H1 (cell line): ENCODE results near the gene DDC. TPM values are rescaled to one million over a fixed set of nuclear protein-coding genes. Genes with fewer than 3 reads are reported as not detected.

Source experiments
- CTCF ChIA-PET: fragments of 300-600 bp; sonication (Branson Sonifier 250); formaldehyde crosslinking; loops from one replicate; lab custom pipeline; 2021; ENCODE audit not compliant: partially characterized antibody; lab: Charles Lee
- POLR2A ChIA-PET: fragments of 300-600 bp; sonication (Branson Sonifier 250); formaldehyde crosslinking; loops from one replicate; lab custom pipeline; 2021; ENCODE audit warnings: inconsistent platforms; ENCODE audit not compliant: partially characterized antibody; lab: Charles Lee
- DNase-seq, 2 experiments: peaks; one replicate each; pipeline versions ENCODE4 v3.0.0 to v3.0.0-alpha.2; 2010 to 2022; ENCODE audit warnings: low spot score in 2 of 2, low read depth in 1 of 2, mixed read lengths in 1 of 2
- FAIRE-seq: peaks from 2 replicates; lab custom pipeline; 2011; peaks lifted over from hg19 to GRCh38; lab: Jason Lieb, UNC
- H2AFZ ChIP-seq: 2 replicates; pipeline ENCODE4 v1.8.1; 2012; ENCODE audit warnings: low read length, inconsistent platforms
- H2AK5ac ChIP-seq: 2 replicates; pipeline ENCODE4 v1.6.1; 2013; ENCODE audit warnings: low read depth, low read length
- H2BK120ac ChIP-seq: replicated peaks from 2 replicates; pipeline ENCODE3; 2013; ENCODE audit warnings: low read depth, low read length, inconsistent platforms
- H2BK12ac ChIP-seq: 2 replicates; pipeline ENCODE4 v1.6.1; 2013; ENCODE audit warnings: low read depth, low read length
- H2BK15ac ChIP-seq: 2 replicates; pipeline ENCODE4 v1.6.1; 2013; ENCODE audit warnings: low read length
- H2BK20ac ChIP-seq: 2 replicates; pipeline ENCODE4 v1.6.1; 2013; ENCODE audit warnings: low read length
- H2BK5ac ChIP-seq: 2 replicates; pipeline ENCODE4 v1.6.1; 2013; ENCODE audit warnings: low read depth, low read length
- H3K14ac ChIP-seq: 2 replicates; pipeline ENCODE4 v1.6.1; 2013; ENCODE audit warnings: inconsistent platforms; ENCODE audit not compliant: insufficient read length
- H3K18ac ChIP-seq: 2 replicates; pipeline ENCODE4 v1.6.1; 2013; ENCODE audit warnings: low read length; ENCODE audit errors: extremely low read depth
- H3K23ac ChIP-seq: 2 replicates; pipeline ENCODE4 v1.6.1; 2013; ENCODE audit warnings: inconsistent platforms; ENCODE audit not compliant: insufficient read length
- H3K23me2 ChIP-seq: 2 replicates; pipeline ENCODE4 v1.6.1; 2013; ENCODE audit warnings: low read depth, low read length
- H3K27ac ChIP-seq: 2 replicates; pipeline ENCODE4 v1.6.1; 2011; ENCODE audit warnings: low read depth, low read length, inconsistent platforms
- H3K27me3 ChIP-seq, 4 experiments: replicated peaks in 1 of 4; 1 replicate in 1 of 4; 2 replicates in 3 of 4; pipeline versions ENCODE4 v1.6.1 to v1.8.1; 2011 to 2013; ENCODE audit warnings: low read length in 3 of 4, mild to moderate bottlenecking in 3 of 4, inconsistent platforms in 2 of 4, mixed read lengths in 2 of 4, moderate library complexity in 1 of 4; ENCODE audit not compliant: control insufficient read depth in 3 of 4, insufficient read depth in 3 of 4; ENCODE audit errors: extremely low read depth in 1 of 4
- H3K36me3 ChIP-seq, 4 experiments: 2 replicates each; pipeline versions ENCODE4 v1.6.1 to v1.8.1; 2011 to 2013; ENCODE audit warnings: mild to moderate bottlenecking in 4 of 4, low read length in 3 of 4, moderate library complexity in 2 of 4, control low read depth in 1 of 4, inconsistent platforms in 1 of 4; ENCODE audit not compliant: insufficient read depth in 4 of 4, control insufficient read depth in 2 of 4
- H3K4ac ChIP-seq: replicated peaks from 2 replicates; pipeline ENCODE3; 2013; ENCODE audit warnings: low read length, low read depth, mixed read lengths, inconsistent platforms; ENCODE audit not compliant: insufficient read length
- H3K4me1 ChIP-seq, 4 experiments: replicated peaks in 1 of 4; 1 replicate in 1 of 4; 2 replicates in 3 of 4; pipeline versions ENCODE4 v1.6.1 to v1.8.1; 2011 to 2013; ENCODE audit warnings: low read length in 3 of 4, inconsistent platforms in 2 of 4, mixed read lengths in 1 of 4; ENCODE audit not compliant: insufficient read depth in 4 of 4, control insufficient read depth in 3 of 4
- H3K4me2 ChIP-seq, 2 experiments: 2 replicates each; pipeline versions ENCODE4 v1.6.1 to v1.8.1; 2011 to 2013; ENCODE audit warnings: low read depth in 2 of 2, low read length in 2 of 2, control low read depth in 1 of 2, inconsistent platforms in 1 of 2, mild to moderate bottlenecking in 1 of 2; ENCODE audit not compliant: insufficient read depth in 1 of 2
- H3K4me3 ChIP-seq, 4 experiments: fragments of 200-600, 300-600 bp in 1 of 4; sonication (generic), shearing (Covaris generic), sonication (Bioruptor Twin) in 1 of 4; 2 replicates each; pipeline versions ENCODE4 v1.5.1 to v1.8.1; 2011 to 2016; ENCODE audit warnings: low read length in 4 of 4, low read depth in 3 of 4, control low read depth in 2 of 4, inconsistent platforms in 2 of 4, mild to moderate bottlenecking in 2 of 4, mixed read lengths in 1 of 4, moderate library complexity in 1 of 4; ENCODE audit not compliant: insufficient read depth in 2 of 4; ENCODE audit errors: extremely low read depth in 1 of 4
- H3K56ac ChIP-seq: replicated peaks from 2 replicates; pipeline ENCODE3; 2013; ENCODE audit warnings: low read depth, mild to moderate bottlenecking, mixed read lengths, low read length, inconsistent platforms; ENCODE audit not compliant: insufficient read length
- H3K79me1 ChIP-seq: 2 replicates; pipeline ENCODE4 v1.6.1; 2013; ENCODE audit warnings: low read depth, low read length, control low read depth
- H3K79me2 ChIP-seq, 2 experiments: 2 replicates each; pipeline versions ENCODE4 v1.6.1 to v1.8.1; 2012 to 2013; ENCODE audit warnings: low read length in 2 of 2, mild to moderate bottlenecking in 2 of 2, inconsistent platforms in 1 of 2; ENCODE audit not compliant: insufficient read depth in 2 of 2, control insufficient read depth in 1 of 2
- H3K9ac ChIP-seq, 4 experiments: replicated peaks in 1 of 4; 1 replicate in 1 of 4; 2 replicates in 3 of 4; pipeline versions ENCODE4 v1.6.1 to v1.8.1; 2011 to 2013; ENCODE audit warnings: low read depth in 3 of 4, low read length in 3 of 4, control low read depth in 2 of 4, mild to moderate bottlenecking in 2 of 4, moderate library complexity in 2 of 4, inconsistent platforms in 1 of 4; ENCODE audit errors: extremely low read depth in 1 of 4
- H3K9me3 ChIP-seq, 2 experiments: 2 replicates each; pipeline versions ENCODE4 v1.6.1 to v1.8.1; 2012 to 2013; ENCODE audit warnings: mild to moderate bottlenecking in 2 of 2, moderate library complexity in 2 of 2, control low read depth in 1 of 2, inconsistent platforms in 1 of 2, low read depth in 1 of 2, low read length in 1 of 2, mixed read lengths in 1 of 2; ENCODE audit not compliant: insufficient read depth in 2 of 2
- H4K20me1 ChIP-seq, 2 experiments: replicated peaks in 1 of 2; 2 replicates each; pipeline versions ENCODE3 to v1.8.1; 2011 to 2013; ENCODE audit warnings: inconsistent platforms in 2 of 2, low read length in 2 of 2, mild to moderate bottlenecking in 1 of 2; ENCODE audit not compliant: insufficient read depth in 2 of 2, control insufficient read depth in 1 of 2
- H4K5ac ChIP-seq: 2 replicates; pipeline ENCODE4 v1.6.1; 2013; ENCODE audit warnings: low read length, low read depth, mixed read lengths, inconsistent platforms; ENCODE audit not compliant: insufficient read length
- H4K8ac ChIP-seq: 2 replicates; pipeline ENCODE4 v1.8.0; 2013; ENCODE audit warnings: mild to moderate bottlenecking, moderate library complexity, low read length, inconsistent platforms; ENCODE audit not compliant: insufficient read depth; ENCODE audit errors: extremely low read depth
- H4K91ac ChIP-seq: replicated peaks from 2 replicates; pipeline ENCODE3; 2013; ENCODE audit warnings: low read length, mixed read lengths, inconsistent platforms; ENCODE audit not compliant: insufficient read length
- CTBP2 ChIP-seq: IDR thresholded peaks from 2 replicates; pipeline ENCODE4 v1.7.0; 2011; ENCODE audit warnings: borderline replicate concordance, mild to moderate bottlenecking, moderate library complexity, mixed read lengths, low read length; ENCODE audit not compliant: insufficient read depth, insufficient read length
- GABPA ChIP-seq: IDR thresholded peaks from 2 replicates; pipeline ENCODE4 v1.6.1; 2011; ENCODE audit warnings: mild to moderate bottlenecking, low read length, moderate library complexity, borderline replicate concordance; ENCODE audit not compliant: insufficient read depth
- NANOG ChIP-seq: IDR thresholded peaks from 2 replicates; pipeline ENCODE4 v1.6.1; 2011; ENCODE audit warnings: low read length, low read depth, mild to moderate bottlenecking, inconsistent platforms; ENCODE audit not compliant: insufficient read depth, poor library complexity, severe bottlenecking
- SIRT6 ChIP-seq: IDR thresholded peaks from one replicate; pipeline ENCODE4 v1.7.1; 2012; ENCODE audit warnings: low read length, inconsistent platforms
- SUZ12 ChIP-seq: fragments of 200-600 bp; sonication (generic); IDR thresholded peaks from 2 replicates; pipeline ENCODE4 v1.6.1; 2012; ENCODE audit warnings: mild to moderate bottlenecking, inconsistent platforms, low read length, moderate library complexity, mixed read lengths
- TAF1 ChIP-seq: IDR thresholded peaks from 2 replicates; pipeline ENCODE4 v1.6.1; 2011; ENCODE audit warnings: mild to moderate bottlenecking, low read depth, low read length
- ZNF274 ChIP-seq: IDR thresholded peaks from 2 replicates; pipeline ENCODE4 v1.7.0; 2012; ENCODE audit warnings: low read length, borderline replicate concordance; ENCODE audit errors: extremely low read depth
- WGBS, 2 experiments: shearing (Covaris generic) in 1 of 2; methylation state at CpG; one replicate each; pipeline versions ENCODE4 v1.1.6 to v1.1.7; 2013 to 2015; ENCODE audit warnings: low lambda C conversion rate in 2 of 2, mixed read lengths in 2 of 2, inconsistent platforms in 1 of 2, low coverage in 1 of 2, missing lambda C conversion rate in 1 of 2; ENCODE audit not compliant: insufficient replicate concordance in 2 of 2, insufficient coverage in 1 of 2, insufficient read length in 1 of 2; ENCODE audit errors: extremely low coverage in 1 of 2, missing lambda C conversion rate in 1 of 2; 5-methylcytosine and 5-hydroxymethylcytosine counted together
- polyA plus RNA-seq, 7 experiments: library from polyadenylated mRNA; depleted of rRNA in 3 of 7; stranded (reverse) in 5 of 7; unstranded in 2 of 7; fragments of >200 nt in 5 of 7; fragments of 200-250 nt in 2 of 7; gene quantifications; 1 replicate in 5 of 7; 2 replicates in 1 of 7; 4 replicates in 1 of 7; pipeline versions ENCODE4 v1.2.1 to v1.2.3, GENCODE V29; 2011 to 2013; ENCODE audit warnings: missing spikeins in 2 of 7, mixed read lengths in 2 of 7
- total RNA-seq: library from RNA; stranded (reverse); fragmentation: NEBNext Ultra II Directional; extraction: Animal tissue kit (Norgen Biotek cat#: 25700); gene quantifications from 2 replicates; pipeline ENCODE4 v1.2.1, GENCODE V29; 2021

Gene DDC
- total and polyA plus RNA-seq, 2 of the 8 experiments (the other 6 are each of a cell fraction or from before 2014, with no cell fraction given): 0.05 TPM; not detected in 1

DNA sequence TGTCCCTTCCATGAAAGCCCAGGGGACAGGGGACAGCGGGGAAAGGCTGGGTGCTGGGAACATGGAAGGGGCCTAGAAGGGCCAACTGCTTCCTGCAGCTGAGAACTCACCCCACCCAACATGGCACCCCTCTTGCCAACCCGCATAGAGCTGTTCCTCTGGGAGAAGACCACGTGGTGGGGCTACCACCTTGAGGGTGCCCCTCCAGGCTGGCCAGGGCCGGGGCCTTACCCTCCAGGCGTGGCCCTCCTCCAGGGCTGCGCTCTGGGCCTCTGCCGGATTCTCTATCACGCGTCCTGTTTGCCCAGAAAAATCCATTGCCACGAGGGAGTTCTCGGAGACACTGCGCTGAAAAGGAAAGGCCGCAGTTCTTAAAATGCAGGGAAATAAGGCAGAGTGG is 39.9 kb upstream of the DDC start:
- Histone ChIP-seq H2BK12ac (no peak overlapping the region), H2BK20ac (no peak overlapping the region), H3K4me3 (no peak overlapping the region), H3K23ac (no peak overlapping the region), H3K56ac (no peak overlapping the region), H3K4me1 (peaks cover 0 to 3% (median 1%) of the 10 kb centered on the region in 4 experiments; a peak in 3 of 7 replicates), H2BK5ac (no peak overlapping the region), H3K9me3 (no peaks in the 10 kb centered on the region), H3K79me1 (0 out of 2 replicates have a peak, but pooled peaks cover 2% of the 10 kb centered on the region), H3K27me3 (no peaks in the 10 kb centered on the region), H2BK120ac (no peak overlapping the region), H3K27ac (no peak overlapping the region), H4K8ac (no peak overlapping the region; the same call in 1 of the 2 replicates), H4K20me1 (peaks cover 0 to 2% of the 10 kb centered on the region in 2 experiments), H3K23me2 (no peaks in the 10 kb centered on the region), H4K91ac (no peak overlapping the region), H3K14ac (no peak overlapping the region), H2BK15ac (no peak overlapping the region), H3K79me2 (no peaks in the 10 kb centered on the region; a peak in 1 of 4 replicates), H2AK5ac (no peak overlapping the region), H3K18ac (no peak overlapping the region), H3K36me3 (peaks cover 10 to 28% (median 17%) of the 10 kb centered on the region in 4 experiments; a peak in 7 of 8 replicates), H2AFZ (no peak overlapping the region), H3K9ac (no peak overlapping the region), H3K4me2 (no peak overlapping the region), H4K5ac (no peak overlapping the region), H3K4ac (no peak overlapping the region)
- ChIA-PET POLR2A (no interaction called here), CTCF (interaction anchor here (1.5 to 2.2 kb wide), 2 partner anchors 7 to 9 kb away, joined by 6 to 9 read pairs; no protein-coding TSS in a partner anchor)
- DNase-seq: no peak
- no peak for FAIRE-seq
- 91% methylated on average over 9 of the region's 13 CpGs; no CpG with 5 or more reads in 1 of the 2 experiments for WGBS, 2 experiments
- no peak for TF ChIP-seq CTBP2
- no peak for TF ChIP-seq GABPA
- TF ChIP-seq NANOG: no peak
- no peak for TF ChIP-seq TAF1
- no peak for TF ChIP-seq ZNF274
- no peak for TF ChIP-seq SIRT6
- TF ChIP-seq SUZ12: no peak
